Adrenal gland (tissue), 5 donors: ENCODE data around the gene MED12L.

ENCODE experiments used
- CTCF ChIP-seq, 6 experiments: fragments of 450-650 bp in 4 of 6; fragments of 200-600 bp in 2 of 6; sonication (generic) in 1 of 6; IDR thresholded peaks; 1 replicate in 5 of 6; 2 replicates in 1 of 6; pipeline versions ENCODE4 v1.5.1 to v1.8.0; 2016 to 2021; ENCODE audit warnings: antibody characterized with exemption in 6 of 6, mild to moderate bottlenecking in 2 of 6, moderate library complexity in 1 of 6
- POLR2A ChIP-seq, 2 donors: fragments of 450-650 bp; IDR thresholded peaks; one replicate each; pipeline ENCODE4 v1.6.1; 2017; ENCODE audit warnings: antibody characterized with exemption in 2 of 2, mild to moderate bottlenecking in 2 of 2, moderate library complexity in 1 of 2
- donor health status: DM: no; HTN: no; CAD: no.

- TF ChIP-seq CTCF (IDR thresholded peaks at IDR 0.05) (no peak), POLR2A (IDR thresholded peaks at IDR 0.05) (no peak)
Observed at GRCh38 chr3:151169262-151169947, 83.9 kb downstream of the MED12L start.
